ENCODE data around the gene CLEC10A. TPM values are rescaled to one million over a fixed set of nuclear protein-coding genes. Genes with fewer than 3 reads are reported as not detected.
"Not testable (repeated sequence)": the region's sequence is repeated elsewhere in the genome, so short reads cannot be mapped to it uniquely, and the experiment has no call there.

The CLEC10A gene
- total and polyA plus RNA-seq, 10 of the 15 experiments (the other 5 are each of a cell fraction or from before 2014, with no cell fraction given) = not detected

DNA sequence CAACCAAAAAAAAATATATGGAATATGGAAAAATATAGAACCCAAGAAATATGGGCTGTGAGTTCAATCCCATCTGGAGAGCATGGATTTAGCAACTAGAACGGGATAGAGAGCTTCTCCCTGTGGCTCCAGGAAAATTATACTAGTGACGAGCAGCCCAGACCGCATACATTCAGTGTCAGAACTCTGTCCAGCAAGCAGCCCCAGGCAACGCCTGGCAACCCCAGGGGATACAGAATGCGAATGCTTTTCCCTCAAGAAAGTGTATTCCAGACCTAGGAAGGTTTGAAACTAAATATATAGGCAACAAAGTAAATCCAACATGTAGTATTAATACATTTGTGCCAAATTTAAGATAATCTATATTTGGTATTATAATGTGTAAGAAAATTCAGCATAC, 48.1 kb upstream of the CLEC10A start:
- peaks cover 20% of the 10 kb centered on the region for H3K4me1 ChIP-seq (ENCODE audit: control insufficient read depth, insufficient read depth, low read length)
- in situ Hi-C loops (cut with MboI) = no loop called here
- FAIRE-seq (no peak), DNase-seq (ENCODE audit: low read depth, low spot score) (no peak), ATAC-seq (no peak)
- intact Hi-C loops (cut with micrococcal nuclease; ENCODE audit: unreplicated experiment) = no loop called here
- RAD21 ChIA-PET (ENCODE audit: unreplicated experiment) = no interaction called here
- H2AFZ ChIP-seq (ENCODE audit: control insufficient read depth, low read depth, low read length) = no peak overlapping the region
- no peaks in the 10 kb centered on the region for H3K79me2 ChIP-seq (ENCODE audit: control insufficient read depth, insufficient read depth, low read length)
- H3K9ac ChIP-seq (ENCODE audit: control insufficient read depth, insufficient read depth, low read length) = no peak overlapping the region
- TF ChIP-seq NRF1 (conservative IDR thresholded peaks at IDR 0.05; ENCODE audit: low read depth, low read length) = no peak
- TF ChIP-seq SMAD1 (IDR thresholded peaks at IDR 0.05; ENCODE audit: low read depth, partially characterized antibody) = no peak
- TF ChIP-seq RUNX3 (IDR thresholded peaks at IDR 0.05; ENCODE audit: low read length) = no peak
- TF ChIP-seq EP300 (IDR thresholded peaks at IDR 0.05; ENCODE audit: borderline replicate concordance in 1 of 2, control insufficient read depth in 1 of 2, low read depth in 2 of 2, low read length in 2 of 2) = no peak
- TF ChIP-seq CREM (IDR thresholded peaks at IDR 0.05; ENCODE audit: low read depth) = no peak
- TF ChIP-seq SPI1 (IDR thresholded peaks at IDR 0.05; ENCODE audit: borderline replicate concordance, insufficient read depth, low read depth, low read length) = no peak
- no peak for TF ChIP-seq RELA (IDR thresholded peaks at IDR 0.05; ENCODE audit: borderline replicate concordance, partially characterized antibody)
- TF ChIP-seq IKZF2 (IDR thresholded peaks at IDR 0.05) = no peak
- TF ChIP-seq ZNF217 (IDR thresholded peaks at IDR 0.05) = no peak
- TF ChIP-seq, protein P1, sequence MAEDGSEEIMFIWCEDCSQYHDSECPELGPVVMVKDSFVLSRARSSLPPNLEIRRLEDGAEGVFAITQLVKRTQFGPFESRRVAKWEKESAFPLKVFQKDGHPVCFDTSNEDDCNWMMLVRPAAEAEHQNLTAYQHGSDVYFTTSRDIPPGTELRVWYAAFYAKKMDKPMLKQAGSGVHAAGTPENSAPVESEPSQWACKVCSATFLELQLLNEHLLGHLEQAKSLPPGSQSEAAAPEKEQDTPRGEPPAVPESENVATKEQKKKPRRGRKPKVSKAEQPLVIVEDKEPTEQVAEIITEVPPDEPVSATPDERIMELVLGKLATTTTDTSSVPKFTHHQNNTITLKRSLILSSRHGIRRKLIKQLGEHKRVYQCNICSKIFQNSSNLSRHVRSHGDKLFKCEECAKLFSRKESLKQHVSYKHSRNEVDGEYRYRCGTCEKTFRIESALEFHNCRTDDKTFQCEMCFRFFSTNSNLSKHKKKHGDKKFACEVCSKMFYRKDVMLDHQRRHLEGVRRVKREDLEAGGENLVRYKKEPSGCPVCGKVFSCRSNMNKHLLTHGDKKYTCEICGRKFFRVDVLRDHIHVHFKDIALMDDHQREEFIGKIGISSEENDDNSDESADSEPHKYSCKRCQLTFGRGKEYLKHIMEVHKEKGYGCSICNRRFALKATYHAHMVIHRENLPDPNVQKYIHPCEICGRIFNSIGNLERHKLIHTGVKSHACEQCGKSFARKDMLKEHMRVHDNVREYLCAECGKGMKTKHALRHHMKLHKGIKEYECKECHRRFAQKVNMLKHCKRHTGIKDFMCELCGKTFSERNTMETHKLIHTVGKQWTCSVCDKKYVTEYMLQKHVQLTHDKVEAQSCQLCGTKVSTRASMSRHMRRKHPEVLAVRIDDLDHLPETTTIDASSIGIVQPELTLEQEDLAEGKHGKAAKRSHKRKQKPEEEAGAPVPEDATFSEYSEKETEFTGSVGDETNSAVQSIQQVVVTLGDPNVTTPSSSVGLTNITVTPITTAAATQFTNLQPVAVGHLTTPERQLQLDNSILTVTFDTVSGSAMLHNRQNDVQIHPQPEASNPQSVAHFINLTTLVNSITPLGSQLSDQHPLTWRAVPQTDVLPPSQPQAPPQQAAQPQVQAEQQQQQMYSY (CRISPR knock-in tag; IDR thresholded peaks at IDR 0.05) = no peak
- H3K27ac ChIP-seq (ENCODE audit: control insufficient read depth, insufficient read depth) = no peak overlapping the region
- no peaks in the 10 kb centered on the region for H4K20me1 ChIP-seq (ENCODE audit: control insufficient read depth, insufficient read depth)
- no peaks in the 10 kb centered on the region for H3K36me3 ChIP-seq (ENCODE audit: control insufficient read depth in 2 of 2, insufficient read depth in 2 of 2, low read length in 1 of 2)
- SMC1A ChIA-PET (ENCODE audit: uncharacterized antibody, unreplicated experiment) = no interaction called here
- WGBS (ENCODE audit: insufficient coverage, insufficient replicate concordance, low lambda C conversion rate, missing lambda C conversion rate) = 64% methylated on average over 5 of the region's 5 CpGs
- no peaks in the 10 kb centered on the region for H3K9me3 ChIP-seq (replicated peaks; ENCODE audit: control insufficient read depth, insufficient read depth, low read length)
- H3K27me3 ChIP-seq (replicated peaks in 1 of 2; ENCODE audit: control insufficient read depth in 2 of 2, insufficient read depth in 2 of 2, low read length in 1 of 2) = no peaks in the 10 kb centered on the region
- no peak overlapping the region for H3K4me2 ChIP-seq (ENCODE audit: control insufficient read depth, insufficient read depth)
- POLR2A ChIA-PET = no interaction called here
- no peak overlapping the region for H3K4me3 ChIP-seq
- CTCF ChIA-PET = no interaction called here
- BruUV-seq (replicated peaks) = no TSS peak

DNA sequence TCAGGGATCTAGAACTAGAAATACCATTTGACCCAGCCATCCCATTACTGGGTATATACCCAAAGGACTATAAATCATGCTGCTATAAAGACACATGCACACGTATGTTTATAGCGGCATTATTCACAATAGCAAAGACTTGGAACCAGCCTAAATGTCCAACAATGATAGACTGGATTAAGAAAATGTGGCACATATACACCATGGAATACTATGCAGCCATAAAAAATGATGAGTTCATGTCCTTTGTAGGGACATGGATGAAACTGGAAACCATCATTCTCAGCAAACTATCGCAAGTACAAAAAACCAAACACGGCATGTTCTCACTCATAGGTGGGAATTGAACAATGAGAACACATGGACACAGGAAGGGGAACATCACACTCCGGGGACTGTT, 47.5 kb upstream of the CLEC10A start:
- BruUV-seq (replicated peaks); H3K27me3 ChIP-seq (replicated peaks in 1 of 2; ENCODE audit: control insufficient read depth in 2 of 2, insufficient read depth in 2 of 2, low read length in 1 of 2); DNase-seq (ENCODE audit: low read depth, low spot score); H3K4me3 ChIP-seq; H3K9ac ChIP-seq (ENCODE audit: control insufficient read depth, insufficient read depth, low read length); H3K27ac ChIP-seq (ENCODE audit: control insufficient read depth, insufficient read depth); H3K4me2 ChIP-seq (ENCODE audit: control insufficient read depth, insufficient read depth); H3K36me3 ChIP-seq (ENCODE audit: control insufficient read depth in 2 of 2, insufficient read depth in 2 of 2, low read length in 1 of 2); FAIRE-seq; H3K79me2 ChIP-seq (ENCODE audit: control insufficient read depth, insufficient read depth, low read length); CTCF ChIA-PET; intact Hi-C loops (cut with micrococcal nuclease; ENCODE audit: unreplicated experiment); H3K9me3 ChIP-seq (replicated peaks; ENCODE audit: control insufficient read depth, insufficient read depth, low read length); H2AFZ ChIP-seq (ENCODE audit: control insufficient read depth, low read depth, low read length); SMC1A ChIA-PET (ENCODE audit: uncharacterized antibody, unreplicated experiment); RAD21 ChIA-PET (ENCODE audit: unreplicated experiment); ATAC-seq; in situ Hi-C loops (cut with MboI); POLR2A ChIA-PET; H4K20me1 ChIP-seq (ENCODE audit: control insufficient read depth, insufficient read depth): not testable (repeated sequence)
- peaks cover 23% of the 10 kb centered on the region for H3K4me1 ChIP-seq (ENCODE audit: control insufficient read depth, insufficient read depth, low read length)
- 91% methylated on average over 4 of the region's 5 CpGs for WGBS (ENCODE audit: insufficient coverage, insufficient replicate concordance, low lambda C conversion rate, missing lambda C conversion rate)
